A549 (cell line): ENCODE results near the gene ARL13B. TPM values are rescaled to one million over a fixed set of nuclear protein-coding genes. Genes with fewer than 3 reads are reported as not detected.

Source experiments
- ATAC-seq, 2 experiments: fragments of 200-7000 bp in 1 of 2; fragments of >200 bp in 1 of 2; cut with Nextera tagmentation in 1 of 2; cut with Tn5 transposase in 1 of 2; 3 replicates each; pipeline versions ENCODE4 v1.8.0 to v1.9.1; 2018 to 2020; ENCODE audit warnings: mild to moderate bottlenecking in 1 of 2, moderate library complexity in 1 of 2
- CTCF ChIA-PET: fragments of 300-600 bp; sonication (Branson Sonifier 250); formaldehyde crosslinking; extraction: SDS; loops from one replicate; lab custom pipeline; 2021; ENCODE audit warnings: antibody characterized with exemption, inconsistent platforms; lab: Yijun Ruan, JAX
- POLR2A ChIA-PET: fragments of 350-600 bp; formaldehyde crosslinking; extraction: SDS; loops from one replicate; lab custom pipeline; 2021; ENCODE audit warnings: antibody characterized with exemption, inconsistent platforms; lab: Yijun Ruan, JAX
- DNase-seq, 2 experiments: peaks; one replicate each; pipeline versions ENCODE4 v3.0.0 to v3.0.0-alpha.2; 2011 to 2016; ENCODE audit warnings: low read depth in 1 of 2, low spot score in 1 of 2
- FAIRE-seq: peaks from 2 replicates; lab custom pipeline; 2011; peaks lifted over from hg19 to GRCh38; lab: Jason Lieb, UNC
- H3K27ac ChIP-seq, 2 experiments: fragments of >200 bp; sonication (Bioruptor Twin); formaldehyde crosslinking; 3 replicates each; pipeline ENCODE4 v1.5.1; 2016 to 2017
- H3K4me1 ChIP-seq: fragments of >200 bp; sonication (Bioruptor Twin); formaldehyde crosslinking; 3 replicates; pipeline ENCODE4 v1.6.1; 2016
- H3K4me2 ChIP-seq: fragments of >200 bp; sonication (Bioruptor Twin); formaldehyde crosslinking; 3 replicates; pipeline ENCODE4 v1.6.1; 2016
- H3K4me3 ChIP-seq: fragments of >200 bp; sonication (Bioruptor Twin); formaldehyde crosslinking; 3 replicates; pipeline ENCODE4 v1.5.1; 2016
- H3K9me3 ChIP-seq: fragments of >200 bp; sonication (Bioruptor Twin); formaldehyde crosslinking; 3 replicates; pipeline ENCODE4 v1.6.1; 2016
- BHLHE40 ChIP-seq: IDR thresholded peaks from 2 replicates; pipeline ENCODE4 v1.6.1; 2012; ENCODE audit warnings: low read depth, low read length, inconsistent platforms
- CHD4 ChIP-seq: fragments of 200-600 bp; sonication (generic); IDR thresholded peaks from 2 replicates; pipeline ENCODE4 v1.6.1; 2016; ENCODE audit warnings: antibody characterized with exemption, mild to moderate bottlenecking, borderline replicate concordance
- EHF ChIP-seq: fragments of 250-450 bp; sonication (Bioruptor Pico); IDR thresholded peaks from 2 replicates; pipeline ENCODE4 v1.5.0; 2020; ENCODE audit warnings: mild to moderate bottlenecking
- ESRRA ChIP-seq: fragments of 150-350 bp; IDR thresholded peaks from 2 replicates; pipeline ENCODE4 v1.6.1; 2014; ENCODE audit warnings: mild to moderate bottlenecking, low read length, borderline replicate concordance
- HDAC2 ChIP-seq: fragments of 200-600 bp; sonication (generic); IDR thresholded peaks from 2 replicates; pipeline ENCODE4 v1.6.1; 2016
- HOXB13 ChIP-seq: fragments of 250-450 bp; sonication (Bioruptor Pico); IDR thresholded peaks from 2 replicates; pipeline ENCODE4 v1.5.0; 2020; ENCODE audit warnings: low read depth, mild to moderate bottlenecking, moderate library complexity
- KDM5A ChIP-seq: fragments of 200-600 bp; sonication (generic); IDR thresholded peaks from 2 replicates; pipeline ENCODE4 v1.6.1; 2016; ENCODE audit warnings: antibody characterized with exemption, mild to moderate bottlenecking
- MAFK ChIP-seq: fragments of 450-650 bp; IDR thresholded peaks from 2 replicates; pipeline ENCODE4 v1.6.1; 2014; ENCODE audit not compliant: partially characterized antibody
- MAZ ChIP-seq: fragments of 150-350 bp; IDR thresholded peaks from 2 replicates; pipeline ENCODE4 v1.6.1; 2014; ENCODE audit warnings: antibody characterized with exemption, low read depth, low read length, borderline replicate concordance
- MYC ChIP-seq: IDR thresholded peaks from 2 replicates; pipeline ENCODE4 v1.6.1; 2012; ENCODE audit warnings: mild to moderate bottlenecking, inconsistent platforms, low read length, improper control_type of control experiment, borderline replicate concordance
- NFE2L2 ChIP-seq: fragments of 150-350 bp; conservative IDR thresholded peaks from 2 replicates; pipeline ENCODE4 v1.6.1; 2014; ENCODE audit warnings: low read length
- NR3C1 ChIP-seq: fragments of >200 bp; sonication (Bioruptor Twin); formaldehyde crosslinking; IDR thresholded peaks from 3 replicates; pipeline ENCODE4 v1.6.1; 2017
- RAD21 ChIP-seq, 2 experiments: fragments of >200 bp in 1 of 2; sonication (Bioruptor Twin) in 1 of 2; formaldehyde crosslinking in 1 of 2; IDR thresholded peaks in 1 of 2; conservative IDR thresholded peaks in 1 of 2; 2 replicates in 1 of 2; 3 replicates in 1 of 2; pipeline ENCODE4 v1.6.1; 2012 to 2018; ENCODE audit warnings: inconsistent platforms in 1 of 2
- RFX5 ChIP-seq: fragments of 450-650 bp; IDR thresholded peaks from 2 replicates; pipeline ENCODE4 v1.7.1; 2014; ENCODE audit warnings: antibody characterized with exemption, mild to moderate bottlenecking, moderate library complexity
- RNF2 ChIP-seq: fragments of 200-600 bp; sonication (generic); IDR thresholded peaks from 2 replicates; pipeline ENCODE4 v1.6.1; 2016; ENCODE audit warnings: low read depth, mild to moderate bottlenecking, antibody characterized with exemption, moderate library complexity, borderline replicate concordance
- SREBF2 ChIP-seq: fragments of 450-650 bp; IDR thresholded peaks from 2 replicates; pipeline ENCODE4 v1.6.1; 2014; ENCODE audit warnings: mild to moderate bottlenecking, moderate library complexity
- TP53 ChIP-seq: fragments of 250-450 bp; sonication (Bioruptor Pico); IDR thresholded peaks from 2 replicates; pipeline ENCODE4 v1.5.0; 2021; ENCODE audit warnings: mild to moderate bottlenecking, moderate library complexity
- USF2 ChIP-seq: fragments of 450-650 bp; IDR thresholded peaks from 2 replicates; pipeline ENCODE4 v1.6.1; 2014; ENCODE audit warnings: antibody characterized with exemption
- ZC3H11A ChIP-seq: fragments of 450-650 bp; IDR thresholded peaks from 2 replicates; pipeline ENCODE4 v1.6.1; 2014; ENCODE audit warnings: antibody characterized with exemption, mild to moderate bottlenecking
- ZFP36 ChIP-seq: fragments of 450-650 bp; IDR thresholded peaks from 2 replicates; pipeline ENCODE4 v1.6.1; 2014; ENCODE audit warnings: borderline replicate concordance; ENCODE audit not compliant: partially characterized antibody
- WGBS: methylation state at CpG from one replicate; pipeline ENCODE4 v1.1.6; 2017; ENCODE audit errors: missing lambda C conversion rate; 5-methylcytosine and 5-hydroxymethylcytosine counted together
- polyA plus RNA-seq, 4 experiments: library from polyadenylated mRNA; depleted of rRNA in 3 of 4; stranded (reverse); fragments of >200 nt; fragmentation: RNase III in 1 of 4; extraction: RNeasy Plus Mini Kit Qiagen cat#74134 plus additional on column Dnase treatment in 1 of 4; gene quantifications; 2 replicates in 3 of 4; 3 replicates in 1 of 4; pipeline ENCODE4 v1.2.3, GENCODE V29; 2011 to 2017
- TF ChIP-seq, protein P1 (sequence below): IDR thresholded peaks from 2 replicates; pipeline ENCODE4 v1.6.1; 2012; ENCODE audit warnings: low read depth, borderline replicate concordance
- TF ChIP-seq, protein P2 (sequence below): IDR thresholded peaks from 2 replicates; pipeline ENCODE4 v1.6.1; 2012
- TF ChIP-seq, protein P3 (sequence below): fragments of 250-450 bp; sonication (Bioruptor Pico); IDR thresholded peaks from 2 replicates; pipeline ENCODE4 v1.5.0; 2021; ENCODE audit warnings: mild to moderate bottlenecking, moderate library complexity, borderline replicate concordance
- TF ChIP-seq, protein P4 (sequence below): fragments of >200 bp; sonication (Bioruptor Twin); formaldehyde crosslinking; IDR thresholded peaks from 3 replicates; pipeline ENCODE4 v1.5.1; 2016
- TF ChIP-seq, protein P5 (sequence below): fragments of >200 bp; sonication (Bioruptor Twin); formaldehyde crosslinking; IDR thresholded peaks from 2 replicates; pipeline ENCODE4 v1.6.1; 2016

The ARL13B gene
- polyA plus RNA-seq, 2 of the 4 experiments (the other 2 are of a cell fraction) = 13.3 to 28.6 TPM

GRCh38 chr3:94050546-94050945 lies 70.6 kb downstream of the ARL13B start:
- POLR2A ChIA-PET = interaction anchor here (2.0 kb wide), 1 partner anchor 12 kb away, joined by 7 read pairs; the partner anchor contains the start of genes DHFR2 and NSUN3
- no peaks in the 10 kb centered on the region for H3K4me1 ChIP-seq
- H3K9me3 ChIP-seq = no peaks in the 10 kb centered on the region
- FAIRE-seq (peak; percentile 13), DNase-seq (no peak), ATAC-seq (no peak)
- no peak overlapping the region for H3K27ac ChIP-seq
- H3K4me2 ChIP-seq = no peak overlapping the region
- CTCF ChIA-PET = interaction anchor here (0.6 kb wide), 1 partner anchor 46 kb away, joined by 7 read pairs; no protein-coding TSS in a partner anchor
- no peak overlapping the region for H3K4me3 ChIP-seq
- TF ChIP-seq RAD21 (conservative IDR thresholded peaks at IDR 0.05 in 1 of 2, IDR thresholded peaks at IDR 0.05 in 1 of 2) = no peak
- no peak for TF ChIP-seq MYC
- TF ChIP-seq ESRRA = no peak
- no peak for TF ChIP-seq RNF2
- no peak for TF ChIP-seq ZFP36
- TF ChIP-seq, protein P1, sequence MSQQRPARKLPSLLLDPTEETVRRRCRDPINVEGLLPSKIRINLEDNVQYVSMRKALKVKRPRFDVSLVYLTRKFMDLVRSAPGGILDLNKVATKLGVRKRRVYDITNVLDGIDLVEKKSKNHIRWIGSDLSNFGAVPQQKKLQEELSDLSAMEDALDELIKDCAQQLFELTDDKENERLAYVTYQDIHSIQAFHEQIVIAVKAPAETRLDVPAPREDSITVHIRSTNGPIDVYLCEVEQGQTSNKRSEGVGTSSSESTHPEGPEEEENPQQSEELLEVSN = no peak
- no peak for TF ChIP-seq ZC3H11A
- no peak for TF ChIP-seq HOXB13 (CRISPR knock-in tag)
- TF ChIP-seq, protein P2, sequence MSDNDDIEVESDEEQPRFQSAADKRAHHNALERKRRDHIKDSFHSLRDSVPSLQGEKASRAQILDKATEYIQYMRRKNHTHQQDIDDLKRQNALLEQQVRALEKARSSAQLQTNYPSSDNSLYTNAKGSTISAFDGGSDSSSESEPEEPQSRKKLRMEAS = no peak

- Histone ChIP-seq H3K27ac (no peak overlapping the region), H3K4me1 (peaks cover 18% of the 10 kb centered on the region; the same call in 2 of the 3 replicates), H3K4me2 (peak overlapping the region; percentile 82), H3K9me3 (no peaks in the 10 kb centered on the region), H3K4me3 (no peak overlapping the region)
- DNase-seq (no peak), FAIRE-seq (no peak), ATAC-seq (no peak)
- CTCF ChIA-PET = interaction anchor here (1.2 kb wide), 1 partner anchor 9 kb away, joined by 4 read pairs; no protein-coding TSS in a partner anchor
- TF ChIP-seq NFE2L2 (no peak), HDAC2 (no peak), EHF (CRISPR knock-in tag) (no peak)
- TF ChIP-seq, protein P3, sequence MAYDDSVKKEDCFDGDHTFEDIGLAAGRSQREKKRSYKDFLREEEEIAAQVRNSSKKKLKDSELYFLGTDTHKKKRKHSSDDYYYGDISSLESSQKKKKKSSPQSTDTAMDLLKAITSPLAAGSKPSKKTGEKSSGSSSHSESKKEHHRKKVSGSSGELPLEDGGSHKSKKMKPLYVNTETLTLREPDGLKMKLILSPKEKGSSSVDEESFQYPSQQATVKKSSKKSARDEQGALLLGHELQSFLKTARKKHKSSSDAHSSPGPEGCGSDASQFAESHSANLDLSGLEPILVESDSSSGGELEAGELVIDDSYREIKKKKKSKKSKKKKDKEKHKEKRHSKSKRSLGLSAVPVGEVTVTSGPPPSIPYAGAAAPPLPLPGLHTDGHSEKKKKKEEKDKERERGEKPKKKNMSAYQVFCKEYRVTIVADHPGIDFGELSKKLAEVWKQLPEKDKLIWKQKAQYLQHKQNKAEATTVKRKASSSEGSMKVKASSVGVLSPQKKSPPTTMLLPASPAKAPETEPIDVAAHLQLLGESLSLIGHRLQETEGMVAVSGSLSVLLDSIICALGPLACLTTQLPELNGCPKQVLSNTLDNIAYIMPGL (CRISPR knock-in tag) = no peak
- POLR2A ChIA-PET = no interaction called here
- WGBS = 92% methylated on average over 13 of the region's 13 CpGs
Measured at GRCh38 chr3:94061297-94061696, 81.3 kb downstream of the ARL13B start.

GRCh38 chr3:94062513-94063404 lies 82.8 kb downstream of the ARL13B start, which contains the start of the genes DHFR2 and NSUN3:
Gene DHFR2 (minus strand): TSS chr3:94062916. CDS start chr3:94061511, 1,405 bp downstream.
Gene NSUN3 (plus strand): TSS chr3:94063061. CDS start chr3:94063127, 66 bp downstream.
- peak; percentile 56 for FAIRE-seq
- CTCF ChIA-PET = interaction anchor here (1.0 to 1.2 kb wide), 2 partner anchors 7 to 13 kb away, joined by 3 to 4 read pairs; no protein-coding TSS in a partner anchor
- TF ChIP-seq MAFK (peak; percentile 95), USF2 (no peak), MAZ (no peak), KDM5A (no peak), NR3C1 (no peak), SREBF2 (no peak), RFX5 (no peak), RNF2 (no peak), RAD21 (conservative IDR thresholded peaks at IDR 0.05 in 1 of 2, IDR thresholded peaks at IDR 0.05 in 1 of 2) (no peak), ZFP36 (no peak), CHD4 (no peak), BHLHE40 (no peak), MYC (0 out of 2 replicates have a peak, but pooled peaks have one; percentile 49), TP53 (CRISPR knock-in tag) (no peak)
- TF ChIP-seq, protein P4, sequence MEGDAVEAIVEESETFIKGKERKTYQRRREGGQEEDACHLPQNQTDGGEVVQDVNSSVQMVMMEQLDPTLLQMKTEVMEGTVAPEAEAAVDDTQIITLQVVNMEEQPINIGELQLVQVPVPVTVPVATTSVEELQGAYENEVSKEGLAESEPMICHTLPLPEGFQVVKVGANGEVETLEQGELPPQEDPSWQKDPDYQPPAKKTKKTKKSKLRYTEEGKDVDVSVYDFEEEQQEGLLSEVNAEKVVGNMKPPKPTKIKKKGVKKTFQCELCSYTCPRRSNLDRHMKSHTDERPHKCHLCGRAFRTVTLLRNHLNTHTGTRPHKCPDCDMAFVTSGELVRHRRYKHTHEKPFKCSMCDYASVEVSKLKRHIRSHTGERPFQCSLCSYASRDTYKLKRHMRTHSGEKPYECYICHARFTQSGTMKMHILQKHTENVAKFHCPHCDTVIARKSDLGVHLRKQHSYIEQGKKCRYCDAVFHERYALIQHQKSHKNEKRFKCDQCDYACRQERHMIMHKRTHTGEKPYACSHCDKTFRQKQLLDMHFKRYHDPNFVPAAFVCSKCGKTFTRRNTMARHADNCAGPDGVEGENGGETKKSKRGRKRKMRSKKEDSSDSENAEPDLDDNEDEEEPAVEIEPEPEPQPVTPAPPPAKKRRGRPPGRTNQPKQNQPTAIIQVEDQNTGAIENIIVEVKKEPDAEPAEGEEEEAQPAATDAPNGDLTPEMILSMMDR = no peak
- TF ChIP-seq, protein P2 = peak; percentile 78
- TF ChIP-seq, protein P5, sequence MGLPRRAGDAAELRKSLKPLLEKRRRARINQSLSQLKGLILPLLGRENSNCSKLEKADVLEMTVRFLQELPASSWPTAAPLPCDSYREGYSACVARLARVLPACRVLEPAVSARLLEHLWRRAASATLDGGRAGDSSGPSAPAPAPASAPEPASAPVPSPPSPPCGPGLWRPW = no peak

More at GRCh38 chr3:94062513-94063404, 82.8 kb downstream of the ARL13B start, which contains the start of the genes DHFR2 and NSUN3:
- ATAC-seq (peak; percentile 97 to 98), DNase-seq (peak; percentile 88 to 98)
- WGBS = under 1% methylated on average over 34 of the region's 52 CpGs
- H3K4me3 ChIP-seq = peak within 1 kb of the TSS; percentile 56
- peak within 1 kb of the TSS; percentile 83 for H3K4me2 ChIP-seq
- H3K4me1 ChIP-seq = peaks cover 18% of the 10 kb centered on the region; the same call in 2 of the 3 replicates
- no peaks in the 10 kb centered on the region for H3K9me3 ChIP-seq
- peak within 1 kb of the TSS; percentile 94 to 96 for H3K27ac ChIP-seq
- POLR2A ChIA-PET = interaction anchor here (0.6 to 1.9 kb wide), 11 partner anchors 9 to 89 kb away, joined by 3 to 20 read pairs (median 4); partner anchors contain the start of genes ARL13B and PROS1
